ENCODE measurements around the gene ATXN7. TPM values are rescaled to one million over a fixed set of nuclear protein-coding genes. Genes with fewer than 3 reads are reported as not detected.

ATXN7 gene
- total and polyA plus RNA-seq, 10 of the 15 experiments (the other 5 are each of a cell fraction or from before 2014, with no cell fraction given) = 0.83 to 24.6 (median 8.5) TPM

DNA sequence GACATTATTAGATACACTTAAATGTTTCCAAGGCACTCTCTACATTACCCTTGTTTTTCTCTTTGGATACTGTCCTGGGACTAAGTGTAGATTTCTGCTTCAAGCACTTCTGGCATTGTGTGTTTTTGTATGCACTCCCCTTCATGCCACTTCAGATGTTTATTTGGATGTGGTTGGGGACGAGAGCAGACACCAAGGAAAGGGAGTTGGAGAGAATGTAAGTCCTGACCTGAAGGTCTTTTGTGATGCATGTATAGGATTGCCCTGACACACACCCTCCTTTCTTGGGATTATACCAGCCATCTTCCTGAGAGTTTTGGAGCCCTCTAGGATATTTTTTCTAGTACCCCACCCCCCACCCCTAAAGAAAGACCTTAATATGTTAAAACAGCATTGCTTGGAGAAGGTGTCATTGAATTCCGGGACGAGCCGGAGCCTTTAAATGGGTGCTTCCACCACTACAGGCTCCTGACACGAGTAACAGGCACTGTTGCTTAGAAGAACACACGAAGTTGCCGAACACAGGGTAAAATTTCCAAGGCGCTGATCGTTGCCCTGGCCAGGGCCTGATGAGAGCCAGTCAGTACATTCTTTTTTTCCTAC, 136.9 kb downstream of the ATXN7 start (continued):
- no peak for TF ChIP-seq NRF1 (conservative IDR thresholded peaks at IDR 0.05; ENCODE audit: low read depth, low read length)
- no peak for TF ChIP-seq HDAC6 (IDR thresholded peaks at IDR 0.05; ENCODE audit: unreplicated experiment)
- no peak for TF ChIP-seq PML (IDR thresholded peaks at IDR 0.05; ENCODE audit: low read length)
- TF ChIP-seq NR2C1 (IDR thresholded peaks at IDR 0.05) = no peak

DNA sequence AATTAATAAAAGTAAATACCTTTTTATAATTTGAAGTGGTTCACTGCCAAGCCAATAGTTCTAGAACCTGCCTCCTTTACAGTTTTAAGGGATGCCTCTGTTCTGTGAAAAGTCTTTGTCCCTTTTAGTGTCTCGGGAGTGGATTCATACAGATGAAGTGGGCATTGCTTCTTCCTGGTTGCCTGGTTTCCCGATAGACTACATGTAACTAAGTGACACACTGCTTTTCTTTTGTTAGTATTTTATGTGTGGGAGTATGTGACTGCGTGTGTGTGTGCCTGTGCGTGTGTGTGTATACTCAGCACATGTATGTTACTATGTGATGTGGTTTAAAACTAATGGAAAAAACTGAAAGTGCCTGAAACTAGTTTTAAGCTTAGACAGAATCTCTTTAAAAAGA, 138.6 kb downstream of the ATXN7 start:
- BruUV-seq (replicated peaks) = no TSS peak
- no peak for TF ChIP-seq HCFC1 (IDR thresholded peaks at IDR 0.05; ENCODE audit: low read length)
- no peak for TF ChIP-seq CREB1 (IDR thresholded peaks at IDR 0.05; ENCODE audit: low read depth)
- TF ChIP-seq RAD21 (IDR thresholded peaks at IDR 0.05; ENCODE audit: insufficient read depth, low read depth, low read length) = no peak
- TF ChIP-seq, protein P1, sequence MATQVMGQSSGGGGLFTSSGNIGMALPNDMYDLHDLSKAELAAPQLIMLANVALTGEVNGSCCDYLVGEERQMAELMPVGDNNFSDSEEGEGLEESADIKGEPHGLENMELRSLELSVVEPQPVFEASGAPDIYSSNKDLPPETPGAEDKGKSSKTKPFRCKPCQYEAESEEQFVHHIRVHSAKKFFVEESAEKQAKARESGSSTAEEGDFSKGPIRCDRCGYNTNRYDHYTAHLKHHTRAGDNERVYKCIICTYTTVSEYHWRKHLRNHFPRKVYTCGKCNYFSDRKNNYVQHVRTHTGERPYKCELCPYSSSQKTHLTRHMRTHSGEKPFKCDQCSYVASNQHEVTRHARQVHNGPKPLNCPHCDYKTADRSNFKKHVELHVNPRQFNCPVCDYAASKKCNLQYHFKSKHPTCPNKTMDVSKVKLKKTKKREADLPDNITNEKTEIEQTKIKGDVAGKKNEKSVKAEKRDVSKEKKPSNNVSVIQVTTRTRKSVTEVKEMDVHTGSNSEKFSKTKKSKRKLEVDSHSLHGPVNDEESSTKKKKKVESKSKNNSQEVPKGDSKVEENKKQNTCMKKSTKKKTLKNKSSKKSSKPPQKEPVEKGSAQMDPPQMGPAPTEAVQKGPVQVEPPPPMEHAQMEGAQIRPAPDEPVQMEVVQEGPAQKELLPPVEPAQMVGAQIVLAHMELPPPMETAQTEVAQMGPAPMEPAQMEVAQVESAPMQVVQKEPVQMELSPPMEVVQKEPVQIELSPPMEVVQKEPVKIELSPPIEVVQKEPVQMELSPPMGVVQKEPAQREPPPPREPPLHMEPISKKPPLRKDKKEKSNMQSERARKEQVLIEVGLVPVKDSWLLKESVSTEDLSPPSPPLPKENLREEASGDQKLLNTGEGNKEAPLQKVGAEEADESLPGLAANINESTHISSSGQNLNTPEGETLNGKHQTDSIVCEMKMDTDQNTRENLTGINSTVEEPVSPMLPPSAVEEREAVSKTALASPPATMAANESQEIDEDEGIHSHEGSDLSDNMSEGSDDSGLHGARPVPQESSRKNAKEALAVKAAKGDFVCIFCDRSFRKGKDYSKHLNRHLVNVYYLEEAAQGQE (IDR thresholded peaks at IDR 0.05; ENCODE audit: low read depth, low read length) = no peak
- no peak for TF ChIP-seq FOS (IDR thresholded peaks at IDR 0.05; ENCODE audit: borderline replicate concordance, extremely low read depth, insufficient read length)
- TF ChIP-seq PAX5 (IDR thresholded peaks at IDR 0.05; ENCODE audit: borderline replicate concordance, low read depth, low read length) = no peak
- TF ChIP-seq ZNF217 (IDR thresholded peaks at IDR 0.05) = no peak
- no peak for TF ChIP-seq YBX1 (IDR thresholded peaks at IDR 0.05)
- TF ChIP-seq, protein P2, sequence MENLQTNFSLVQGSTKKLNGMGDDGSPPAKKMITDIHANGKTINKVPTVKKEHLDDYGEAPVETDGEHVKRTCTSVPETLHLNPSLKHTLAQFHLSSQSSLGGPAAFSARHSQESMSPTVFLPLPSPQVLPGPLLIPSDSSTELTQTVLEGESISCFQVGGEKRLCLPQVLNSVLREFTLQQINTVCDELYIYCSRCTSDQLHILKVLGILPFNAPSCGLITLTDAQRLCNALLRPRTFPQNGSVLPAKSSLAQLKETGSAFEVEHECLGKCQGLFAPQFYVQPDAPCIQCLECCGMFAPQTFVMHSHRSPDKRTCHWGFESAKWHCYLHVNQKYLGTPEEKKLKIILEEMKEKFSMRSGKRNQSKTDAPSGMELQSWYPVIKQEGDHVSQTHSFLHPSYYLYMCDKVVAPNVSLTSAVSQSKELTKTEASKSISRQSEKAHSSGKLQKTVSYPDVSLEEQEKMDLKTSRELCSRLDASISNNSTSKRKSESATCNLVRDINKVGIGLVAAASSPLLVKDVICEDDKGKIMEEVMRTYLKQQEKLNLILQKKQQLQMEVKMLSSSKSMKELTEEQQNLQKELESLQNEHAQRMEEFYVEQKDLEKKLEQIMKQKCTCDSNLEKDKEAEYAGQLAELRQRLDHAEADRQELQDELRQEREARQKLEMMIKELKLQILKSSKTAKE (IDR thresholded peaks at IDR 0.05; ENCODE audit: low read depth, poor library complexity, severe bottlenecking) = no peak
- no peak for TF ChIP-seq SIX5 (IDR thresholded peaks at IDR 0.05; ENCODE audit: low read depth, low read length, severe bottlenecking)
- no peak for TF ChIP-seq MEF2B (IDR thresholded peaks at IDR 0.05; ENCODE audit: partially characterized antibody, poor library complexity, severe bottlenecking)

More for the DNA sequence above, 138.6 kb downstream of the ATXN7 start:
- in situ Hi-C loops (cut with MboI) = no loop called here
- intact Hi-C loops (cut with micrococcal nuclease; ENCODE audit: unreplicated experiment) = no loop called here
- POLR2A ChIA-PET = no interaction called here
- RAD21 ChIA-PET (ENCODE audit: unreplicated experiment) = no interaction called here
- peaks cover 10 to 11% of the 10 kb centered on the region in 2 experiments; a peak in 3 of 4 replicates for H3K36me3 ChIP-seq (ENCODE audit: control insufficient read depth in 2 of 2, insufficient read depth in 2 of 2, low read length in 1 of 2)
- SMC1A ChIA-PET (ENCODE audit: uncharacterized antibody, unreplicated experiment) = interaction anchor here (0.7 to 1.0 kb wide), 2 partner anchors 27 to 463 kb away, joined by 3 read pairs; no protein-coding TSS in a partner anchor
- H3K9ac ChIP-seq (ENCODE audit: control insufficient read depth, insufficient read depth, low read length) = no peak overlapping the region
- no peaks in the 10 kb centered on the region for H3K79me2 ChIP-seq (ENCODE audit: control insufficient read depth, insufficient read depth, low read length)
- no peaks in the 10 kb centered on the region for H3K4me1 ChIP-seq (ENCODE audit: control insufficient read depth, insufficient read depth, low read length)
- H3K27me3 ChIP-seq (replicated peaks in 1 of 2; ENCODE audit: control insufficient read depth in 2 of 2, insufficient read depth in 2 of 2, low read length in 1 of 2) = no peaks in the 10 kb centered on the region
- no peak overlapping the region for H3K4me3 ChIP-seq
- FAIRE-seq (no peak), ATAC-seq (no peak), DNase-seq (ENCODE audit: low read depth, low spot score) (no peak)
- no peak overlapping the region for H2AFZ ChIP-seq (ENCODE audit: control insufficient read depth, low read depth, low read length)
- no peaks in the 10 kb centered on the region for H4K20me1 ChIP-seq (ENCODE audit: control insufficient read depth, insufficient read depth)
- 86% methylated on average over 4 of the region's 4 CpGs for WGBS (ENCODE audit: insufficient coverage, insufficient replicate concordance, low lambda C conversion rate, missing lambda C conversion rate)
- no peak overlapping the region for H3K27ac ChIP-seq (ENCODE audit: control insufficient read depth, insufficient read depth)
- H3K9me3 ChIP-seq (replicated peaks; ENCODE audit: control insufficient read depth, insufficient read depth, low read length) = no peaks in the 10 kb centered on the region
- CTCF ChIA-PET = interaction anchor here (1.4 to 3.6 kb wide), 3 partner anchors 9 to 482 kb away, joined by 3 to 20 read pairs (median 8); no protein-coding TSS in a partner anchor
- no peak overlapping the region for H3K4me2 ChIP-seq (ENCODE audit: control insufficient read depth, insufficient read depth)

Data from GM12878 (cell line).